Measurements from ENCODE around the gene RFX1.

RFX1 gene

GRCh38 chr19:13987101-13987890 lies 18.8 kb downstream of the RFX1 start:
- no peaks in the 10 kb centered on the region for H3K27me3 ChIP-seq (ENCODE audit: control insufficient read depth in 5 of 5, insufficient read depth in 4 of 5, low read length in 5 of 5)
- H3K9ac ChIP-seq (ENCODE audit: low read length in 5 of 5): peak overlapping the region; percentile 19 to 78 (median 51)
- H3K27ac ChIP-seq (ENCODE audit: low read depth, low read length): peak overlapping the region; percentile 81
- H3K9me3 ChIP-seq (ENCODE audit: control insufficient read depth in 5 of 5, low read length in 5 of 5): no peaks in the 10 kb centered on the region
- H3K36me3 ChIP-seq (ENCODE audit: control insufficient read depth in 5 of 5, insufficient read depth in 5 of 5, low read length in 5 of 5): peaks cover 0 to 34% (median 18%) of the 10 kb centered on the region in 5 donors
- H3K4me3 ChIP-seq (ENCODE audit: low read depth in 1 of 5, low read length in 5 of 5): peak overlapping the region in 2 of 5 donors; percentile 40 to 53
- H3K4me1 ChIP-seq (ENCODE audit: control insufficient read depth in 5 of 5, insufficient read depth in 5 of 5, low read length in 5 of 5): peaks cover 1 to 33% (median 23%) of the 10 kb centered on the region in 5 donors

- Histone ChIP-seq H3K36me3 (ENCODE audit: control insufficient read depth in 5 of 5, insufficient read depth in 5 of 5, low read length in 5 of 5) (peaks cover 0 to 30% (median 17%) of the 10 kb centered on the region in 5 donors), H3K9ac (ENCODE audit: low read length in 5 of 5) (peak overlapping the region in 4 of 5 donors; percentile 19 to 78 (median 57)), H3K27ac (ENCODE audit: low read depth, low read length) (peak overlapping the region; percentile 81), H3K9me3 (ENCODE audit: control insufficient read depth in 5 of 5, low read length in 5 of 5) (no peaks in the 10 kb centered on the region), H3K27me3 (ENCODE audit: control insufficient read depth in 5 of 5, insufficient read depth in 4 of 5, low read length in 5 of 5) (no peaks in the 10 kb centered on the region), H3K4me1 (ENCODE audit: control insufficient read depth in 5 of 5, insufficient read depth in 5 of 5, low read length in 5 of 5) (peaks cover 1 to 39% (median 23%) of the 10 kb centered on the region in 5 donors), H3K4me3 (ENCODE audit: low read depth in 1 of 5, low read length in 5 of 5) (peak overlapping the region in 3 of 5 donors; percentile 30 to 53 (median 40))
Observed at GRCh38 chr19:13986348-13986904, 19.7 kb downstream of the RFX1 start.

GRCh38 chr19:13985771-13986347 lies 20.3 kb downstream of the RFX1 start:
- peak overlapping the region in 3 of 5 donors; percentile 30 to 53 (median 40) for H3K4me3 ChIP-seq (ENCODE audit: low read depth in 1 of 5, low read length in 5 of 5)
- peak overlapping the region; percentile 37 for H3K27ac ChIP-seq (ENCODE audit: low read depth, low read length)
- peak overlapping the region in 3 of 5 donors; percentile 30 to 58 (median 56) for H3K9ac ChIP-seq (ENCODE audit: low read length in 5 of 5)

GRCh38 chr19:13984875-13985741 lies 21.0 kb downstream of the RFX1 start:
- H3K4me1 ChIP-seq (ENCODE audit: control insufficient read depth in 5 of 5, insufficient read depth in 5 of 5, low read length in 5 of 5): peaks cover 1 to 39% (median 23%) of the 10 kb centered on the region in 5 donors
- H3K36me3 ChIP-seq (ENCODE audit: control insufficient read depth in 5 of 5, insufficient read depth in 5 of 5, low read length in 5 of 5): peaks cover 0 to 30% (median 17%) of the 10 kb centered on the region in 5 donors
- H3K27me3 ChIP-seq (ENCODE audit: control insufficient read depth in 5 of 5, insufficient read depth in 4 of 5, low read length in 5 of 5): no peaks in the 10 kb centered on the region
- H3K27ac ChIP-seq (ENCODE audit: low read depth, low read length): no peak overlapping the region
- H3K4me3 ChIP-seq (ENCODE audit: low read depth in 1 of 5, low read length in 5 of 5): no peak overlapping the region
- no peak overlapping the region for H3K9ac ChIP-seq (ENCODE audit: low read length in 5 of 5)
- no peaks in the 10 kb centered on the region for H3K9me3 ChIP-seq (ENCODE audit: control insufficient read depth in 5 of 5, low read length in 5 of 5)

More at GRCh38 chr19:13985771-13986347, 20.3 kb downstream of the RFX1 start:
- H3K27me3 ChIP-seq (ENCODE audit: control insufficient read depth in 5 of 5, insufficient read depth in 4 of 5, low read length in 5 of 5): no peaks in the 10 kb centered on the region
- H3K4me1 ChIP-seq (ENCODE audit: control insufficient read depth in 5 of 5, insufficient read depth in 5 of 5, low read length in 5 of 5): peaks cover 1 to 39% (median 23%) of the 10 kb centered on the region in 5 donors
- no peaks in the 10 kb centered on the region for H3K9me3 ChIP-seq (ENCODE audit: control insufficient read depth in 5 of 5, low read length in 5 of 5)
- H3K36me3 ChIP-seq (ENCODE audit: control insufficient read depth in 5 of 5, insufficient read depth in 5 of 5, low read length in 5 of 5): peaks cover 0 to 26% (median 14%) of the 10 kb centered on the region in 5 donors

- Histone ChIP-seq H3K4me3 (ENCODE audit: low read depth in 1 of 5, low read length in 5 of 5) (no peak overlapping the region), H3K4me1 (ENCODE audit: control insufficient read depth in 5 of 5, insufficient read depth in 5 of 5, low read length in 5 of 5) (peaks cover 1 to 48% (median 30%) of the 10 kb centered on the region in 5 donors), H3K36me3 (ENCODE audit: control insufficient read depth in 5 of 5, insufficient read depth in 5 of 5, low read length in 5 of 5) (peaks cover 0 to 31% (median 16%) of the 10 kb centered on the region in 5 donors), H3K27ac (ENCODE audit: low read depth, low read length) (no peak overlapping the region), H3K9me3 (ENCODE audit: control insufficient read depth in 5 of 5, low read length in 5 of 5) (no peaks in the 10 kb centered on the region), H3K27me3 (ENCODE audit: control insufficient read depth in 5 of 5, insufficient read depth in 4 of 5, low read length in 5 of 5) (peaks cover 0 to 3% (median 0%) of the 10 kb centered on the region in 5 donors), H3K9ac (ENCODE audit: low read length in 5 of 5) (no peak overlapping the region)
Observed at GRCh38 chr19:13984186-13984585, 21.9 kb downstream of the RFX1 start.

GRCh38 chr19:13983213-13983889 lies 22.8 kb downstream of the RFX1 start:
- peaks cover 1 to 51% (median 34%) of the 10 kb centered on the region in 5 donors for H3K4me1 ChIP-seq (ENCODE audit: control insufficient read depth in 5 of 5, insufficient read depth in 5 of 5, low read length in 5 of 5)

GRCh38 chr19:13982773-13983172 lies 23.3 kb downstream of the RFX1 start:
- no peaks in the 10 kb centered on the region for H3K9me3 ChIP-seq (ENCODE audit: control insufficient read depth in 5 of 5, low read length in 5 of 5)
- peaks cover 0 to 23% (median 15%) of the 10 kb centered on the region in 5 donors for H3K36me3 ChIP-seq (ENCODE audit: control insufficient read depth in 5 of 5, insufficient read depth in 5 of 5, low read length in 5 of 5)
- no peak overlapping the region for H3K4me3 ChIP-seq (ENCODE audit: low read depth in 1 of 5, low read length in 5 of 5)
- H3K27ac ChIP-seq (ENCODE audit: low read depth, low read length): no peak overlapping the region
- H3K4me1 ChIP-seq (ENCODE audit: control insufficient read depth in 5 of 5, insufficient read depth in 5 of 5, low read length in 5 of 5): peaks cover 1 to 50% (median 36%) of the 10 kb centered on the region in 5 donors
- H3K9ac ChIP-seq (ENCODE audit: low read length in 5 of 5): no peak overlapping the region
- peaks cover 0 to 3% (median 0%) of the 10 kb centered on the region in 5 donors for H3K27me3 ChIP-seq (ENCODE audit: control insufficient read depth in 5 of 5, insufficient read depth in 4 of 5, low read length in 5 of 5)

More at GRCh38 chr19:13983213-13983889, 22.8 kb downstream of the RFX1 start:
- H3K36me3 ChIP-seq (ENCODE audit: control insufficient read depth in 5 of 5, insufficient read depth in 5 of 5, low read length in 5 of 5): peaks cover 0 to 25% (median 15%) of the 10 kb centered on the region in 5 donors
- no peak overlapping the region for H3K4me3 ChIP-seq (ENCODE audit: low read depth in 1 of 5, low read length in 5 of 5)
- H3K27ac ChIP-seq (ENCODE audit: low read depth, low read length): no peak overlapping the region
- H3K9ac ChIP-seq (ENCODE audit: low read length in 5 of 5): no peak overlapping the region
- no peaks in the 10 kb centered on the region for H3K9me3 ChIP-seq (ENCODE audit: control insufficient read depth in 5 of 5, low read length in 5 of 5)
- peaks cover 0 to 3% (median 0%) of the 10 kb centered on the region in 5 donors for H3K27me3 ChIP-seq (ENCODE audit: control insufficient read depth in 5 of 5, insufficient read depth in 4 of 5, low read length in 5 of 5)

- no peaks in the 10 kb centered on the region for H3K9me3 ChIP-seq (ENCODE audit: control insufficient read depth in 5 of 5, low read length in 5 of 5)
- no peak overlapping the region for H3K27ac ChIP-seq (ENCODE audit: low read depth, low read length)
- no peak overlapping the region for H3K9ac ChIP-seq (ENCODE audit: low read length in 5 of 5)
- peaks cover 0 to 23% (median 15%) of the 10 kb centered on the region in 5 donors for H3K36me3 ChIP-seq (ENCODE audit: control insufficient read depth in 5 of 5, insufficient read depth in 5 of 5, low read length in 5 of 5)
- no peak overlapping the region for H3K4me3 ChIP-seq (ENCODE audit: low read depth in 1 of 5, low read length in 5 of 5)
- H3K4me1 ChIP-seq (ENCODE audit: control insufficient read depth in 5 of 5, insufficient read depth in 5 of 5, low read length in 5 of 5): peaks cover 1 to 43% (median 28%) of the 10 kb centered on the region in 5 donors
- peaks cover 0 to 3% (median 0%) of the 10 kb centered on the region in 5 donors for H3K27me3 ChIP-seq (ENCODE audit: control insufficient read depth in 5 of 5, insufficient read depth in 4 of 5, low read length in 5 of 5)
Observed at GRCh38 chr19:13981988-13982501, 24.1 kb downstream of the RFX1 start.

- Histone ChIP-seq H3K9me3 (ENCODE audit: control insufficient read depth in 5 of 5, low read length in 5 of 5) (no peaks in the 10 kb centered on the region), H3K27me3 (ENCODE audit: control insufficient read depth in 5 of 5, insufficient read depth in 4 of 5, low read length in 5 of 5) (peaks cover 0 to 3% (median 0%) of the 10 kb centered on the region in 5 donors), H3K9ac (ENCODE audit: low read length in 5 of 5) (no peak overlapping the region), H3K4me1 (ENCODE audit: control insufficient read depth in 5 of 5, insufficient read depth in 5 of 5, low read length in 5 of 5) (peaks cover 1 to 37% (median 24%) of the 10 kb centered on the region in 5 donors), H3K27ac (ENCODE audit: low read depth, low read length) (no peak overlapping the region), H3K36me3 (ENCODE audit: control insufficient read depth in 5 of 5, insufficient read depth in 5 of 5, low read length in 5 of 5) (peaks cover 0 to 26% (median 16%) of the 10 kb centered on the region in 5 donors), H3K4me3 (ENCODE audit: low read depth in 1 of 5, low read length in 5 of 5) (no peak overlapping the region)
Observed at GRCh38 chr19:13981467-13981866, 24.7 kb downstream of the RFX1 start.

Measured in subcutaneous abdominal adipose tissue (tissue), 5 donors.